GM10248 (cell line): ENCODE measurements around the gene PPARD.

Experiments
- CTCF ChIA-PET: fragments of 300-600 bp; sonication (Branson Sonifier 250); formaldehyde crosslinking; extraction: SDS; loops from one replicate; lab custom pipeline; 2021; ENCODE audit warnings: antibody characterized with exemption; lab: Yijun Ruan, JAX
- POLR2A ChIA-PET: fragments of 350-650 bp; sonication (Branson Sonifier 250); formaldehyde crosslinking; extraction: SDS; loops from one replicate; lab custom pipeline; 2020; ENCODE audit warnings: antibody characterized with exemption; lab: Yijun Ruan, JAX
- DNase-seq: peaks from one replicate; pipeline ENCODE4 v3.0.0; 2012; ENCODE audit errors: extremely low spot score
- CTCF ChIP-seq: IDR thresholded peaks from 2 replicates; pipeline ENCODE4 v1.5.1; 2012; ENCODE audit warnings: mild to moderate bottlenecking, low read depth; ENCODE audit errors: extremely low read depth, missing control alignments, control extremely low read depth

Gene PPARD

GRCh38 chr6:35296931-35297600 lies 45.3 kb upstream of the PPARD start:
- TF ChIP-seq CTCF: no peak
- CTCF ChIA-PET: interaction anchor here (0.7 to 13.4 kb wide), 25 partner anchors 10 to 439 kb away, joined by 3 to 198 read pairs (median 3); partner anchors contain the start of genes FANCE, PPARD and RPL10A
- no peak for DNase-seq
- POLR2A ChIA-PET: interaction anchor here (1.3 kb wide), 1 partner anchor 33 kb away, joined by 3 read pairs; no protein-coding TSS in a partner anchor

GRCh38 chr6:35297601-35298481 lies 44.5 kb upstream of the PPARD start, which contains the start of gene DEF6:
Gene DEF6, plus strand, starts transcription at chr6:35297818. Its CDS starts 39 bp downstream, at chr6:35297857.
- peak; percentile 89 for TF ChIP-seq CTCF
- ChIA-PET CTCF (interaction anchor here (0.6 to 13.4 kb wide), 24 partner anchors 10 to 437 kb away, joined by 3 to 198 read pairs (median 3); partner anchors contain the start of genes FANCE, PPARD and RPL10A), POLR2A (no interaction called here)
- peak; percentile 93 for DNase-seq

- DNase-seq: no peak
- CTCF ChIA-PET: interaction anchor here (0.9 to 13.4 kb wide), 13 partner anchors 11 to 169 kb away, joined by 3 to 198 read pairs (median 4); partner anchors contain the start of genes FANCE and PPARD
- TF ChIP-seq CTCF: no peak
- POLR2A ChIA-PET: no interaction called here
These were observed 43.7 kb upstream of the PPARD start for GRCh38 chr6:35298625-35299140.

- TF ChIP-seq CTCF: no peak
- CTCF ChIA-PET: interaction anchor here (1.4 to 13.4 kb wide), 5 partner anchors 10 to 168 kb away, joined by 3 to 198 read pairs (median 5); partner anchors contain the start of gene FANCE
- no peak for DNase-seq
- POLR2A ChIA-PET: interaction anchor here (0.6 kb wide), 1 partner anchor 375 kb away, joined by 3 read pairs; no protein-coding TSS in a partner anchor
These were observed 42.7 kb upstream of the PPARD start for GRCh38 chr6:35299674-35300073.

GRCh38 chr6:35300848-35301247 lies 41.5 kb upstream of the PPARD start:
- ChIA-PET CTCF (interaction anchor here (0.9 to 13.4 kb wide), 7 partner anchors 9 to 149 kb away, joined by 3 to 198 read pairs (median 3); partner anchors contain the start of gene ZNF76), POLR2A (interaction anchor here (1.7 kb wide), 1 partner anchor 168 kb away, joined by 5 read pairs; no protein-coding TSS in a partner anchor)
- DNase-seq: no peak
- no peak for TF ChIP-seq CTCF
